KBM-7 (cell line): ENCODE results near the gene GPR89B.
"Not testable (repeated sequence)": the region's sequence is repeated elsewhere in the genome, so short reads cannot be mapped to it uniquely, and the experiment has no call there.

Experiments used
- DNase-seq: peaks from one replicate; pipeline ENCODE4 v3.0.0-alpha.2; 2015
- in situ Hi-C: fragments of 300-500 bp; cut with MboI; formaldehyde crosslinking; loops from 2 replicates; pipeline ENCODE4 v1.14.3; 2020; ENCODE audit warnings: low sequenced_read_pairs, low pct_unique_long_range_greater_than_20kb, mixed read lengths

The GPR89B gene

DNA sequence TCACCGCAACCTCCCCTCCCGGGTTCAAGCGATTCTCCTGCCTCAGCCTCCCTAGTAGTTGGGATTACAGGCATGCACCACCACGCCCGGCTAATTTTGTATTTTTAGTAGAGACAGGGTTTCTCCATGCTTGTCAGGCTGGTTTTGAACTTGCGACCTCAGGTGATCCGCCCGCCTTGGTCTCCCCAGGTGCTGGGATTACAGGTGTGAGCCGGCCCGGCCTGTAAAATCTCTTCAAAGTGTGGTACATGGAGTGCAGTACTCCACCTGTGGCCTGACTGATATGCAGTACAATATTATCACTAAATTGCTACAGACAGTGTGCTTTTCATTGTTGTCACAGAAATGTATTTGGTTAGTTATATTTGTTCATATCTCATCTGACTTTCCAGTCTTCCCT is 531 bp upstream of the GPR89B start:
- in situ Hi-C loops, DNase-seq: not testable (repeated sequence)

- DNase-seq, in situ Hi-C loops: not testable (repeated sequence)
Measured at GRCh38 chr1:147931137-147931536, 2.9 kb downstream of the GPR89B start.

DNA sequence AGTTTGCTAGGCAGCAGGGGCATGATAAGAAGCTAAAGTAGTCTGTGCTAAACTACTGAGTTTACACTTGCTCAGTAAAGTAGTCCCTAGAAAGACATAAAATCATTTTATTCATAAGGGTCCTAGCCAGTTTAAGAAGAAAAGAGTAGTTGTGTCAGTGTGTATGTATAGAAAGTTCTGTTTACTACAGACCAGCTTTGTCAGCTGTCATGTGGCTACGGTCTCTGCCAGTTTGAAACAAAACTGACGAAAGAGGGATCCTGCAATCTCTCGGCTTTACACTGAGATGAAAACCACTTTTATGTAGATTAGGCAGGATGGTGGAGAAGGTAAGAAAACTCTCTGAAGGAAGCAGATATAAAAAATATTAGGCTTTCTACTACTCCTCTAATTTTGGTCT is 7.1 kb downstream of the GPR89B start:
- in situ Hi-C loops = not testable (repeated sequence)

DNA sequence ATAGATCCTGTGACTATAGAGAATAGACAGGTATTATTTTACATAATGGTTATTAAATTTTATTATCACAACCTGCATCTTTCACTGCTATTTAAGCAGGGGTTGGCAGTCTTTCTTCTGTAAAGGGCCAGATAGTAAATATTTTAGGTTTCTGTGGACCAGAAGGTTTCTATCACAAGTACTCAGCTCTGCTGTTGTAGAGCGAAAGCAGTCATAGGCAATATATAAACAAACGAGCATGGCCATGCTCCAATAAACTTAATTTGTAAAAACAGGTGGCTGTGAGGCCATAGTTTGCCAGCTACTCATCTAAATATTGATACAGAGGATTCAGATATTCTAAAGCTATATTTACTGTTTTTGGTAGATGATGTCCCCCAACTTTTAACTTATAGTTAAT is 12.2 kb downstream of the GPR89B start:
- DNase-seq, in situ Hi-C loops: not testable (repeated sequence)

More for the DNA sequence above, 7.1 kb downstream of the GPR89B start:
- DNase-seq = not testable (repeated sequence)

DNA sequence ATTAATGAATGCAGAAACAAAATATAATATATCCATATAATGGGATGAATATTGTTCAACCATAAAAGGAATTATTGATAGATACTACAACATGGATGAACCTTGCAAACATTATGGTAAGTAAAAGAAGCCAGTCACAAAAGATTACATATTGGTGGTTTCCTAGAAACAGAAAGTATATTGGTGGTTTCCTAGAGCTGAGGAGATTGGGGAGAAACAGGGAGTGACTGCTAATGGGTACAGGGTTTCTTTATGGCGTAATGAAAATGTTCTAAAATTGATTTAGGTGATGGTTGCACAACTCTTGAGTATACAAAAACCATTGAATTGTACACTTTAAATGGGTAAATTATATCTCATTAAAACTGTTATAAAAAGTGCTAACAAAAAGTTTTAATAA is 14.3 kb downstream of the GPR89B start:
- DNase-seq, in situ Hi-C loops: not testable (repeated sequence)

GRCh38 chr1:147949517-147949916 is 21.3 kb downstream of the GPR89B start:
- in situ Hi-C loops, DNase-seq: not testable (repeated sequence)

DNA sequence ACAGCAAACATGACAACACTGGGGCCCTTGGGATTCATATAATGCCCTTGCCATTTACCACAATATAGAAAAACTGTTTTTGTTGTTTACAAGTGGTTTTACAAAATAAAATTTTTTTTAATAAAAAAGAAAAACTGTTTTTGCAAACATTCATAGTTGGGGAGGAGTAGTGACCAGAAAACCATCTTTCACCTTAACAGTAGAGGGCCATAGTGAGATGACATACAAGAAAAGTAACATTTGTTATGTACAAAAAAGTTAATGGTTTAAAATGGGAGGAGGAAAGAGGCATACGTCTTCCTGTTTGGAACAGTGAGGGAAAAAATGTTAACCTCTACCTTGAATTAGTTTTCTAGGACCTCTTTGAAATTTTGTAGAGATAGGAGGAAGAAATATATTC is 30.7 kb downstream of the GPR89B start:
- in situ Hi-C loops, DNase-seq: not testable (repeated sequence)

GRCh38 chr1:147959680-147960079 is 31.5 kb downstream of the GPR89B start:
- DNase-seq, in situ Hi-C loops: not testable (repeated sequence)

DNA sequence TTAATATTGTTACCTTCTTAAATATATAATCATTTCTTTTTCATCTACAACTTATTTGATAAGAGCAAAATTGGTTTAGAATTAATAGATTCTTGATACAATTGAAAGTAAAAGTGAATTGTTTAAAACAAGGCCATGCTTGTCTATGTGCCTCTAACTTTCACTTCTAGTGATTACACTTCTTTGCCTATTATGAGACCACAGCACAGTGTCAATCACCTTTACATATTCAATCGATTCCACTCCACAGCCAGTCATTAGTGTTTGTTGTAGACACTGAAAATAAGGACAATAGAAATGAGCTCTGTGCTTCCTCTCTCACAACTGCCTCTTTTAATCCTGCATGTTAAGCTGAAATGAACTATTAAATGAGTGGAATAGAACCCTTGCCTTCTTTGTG is 36.4 kb downstream of the GPR89B start:
- DNase-seq, in situ Hi-C loops: not testable (repeated sequence)

DNA sequence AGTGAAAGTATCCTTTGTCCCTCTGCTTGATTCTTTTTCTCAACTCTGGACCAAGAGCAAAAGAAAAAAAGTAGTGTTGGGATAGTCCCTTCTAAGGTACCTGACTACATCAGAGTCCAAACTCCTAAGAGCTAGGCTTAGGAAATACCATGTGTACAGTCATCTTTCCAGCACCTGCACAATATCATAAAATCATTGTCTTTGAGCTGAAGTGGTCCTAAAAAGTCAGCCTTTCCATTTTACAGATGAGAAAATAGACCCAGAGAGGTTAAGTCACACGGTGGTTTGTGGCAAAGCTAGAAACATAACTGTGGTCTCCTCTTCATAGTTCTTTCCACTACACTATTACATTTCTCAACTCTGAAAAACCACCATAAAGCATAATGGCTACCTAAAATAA is 38.4 kb downstream of the GPR89B start:
- in situ Hi-C loops, DNase-seq: not testable (repeated sequence)

- in situ Hi-C loops, DNase-seq: not testable (repeated sequence)
Measured at GRCh38 chr1:147978896-147979651, 50.9 kb downstream of the GPR89B start.

- DNase-seq, in situ Hi-C loops: not testable (repeated sequence)
Measured at GRCh38 chr1:147985374-147985773, 57.2 kb downstream of the GPR89B start.

DNA sequence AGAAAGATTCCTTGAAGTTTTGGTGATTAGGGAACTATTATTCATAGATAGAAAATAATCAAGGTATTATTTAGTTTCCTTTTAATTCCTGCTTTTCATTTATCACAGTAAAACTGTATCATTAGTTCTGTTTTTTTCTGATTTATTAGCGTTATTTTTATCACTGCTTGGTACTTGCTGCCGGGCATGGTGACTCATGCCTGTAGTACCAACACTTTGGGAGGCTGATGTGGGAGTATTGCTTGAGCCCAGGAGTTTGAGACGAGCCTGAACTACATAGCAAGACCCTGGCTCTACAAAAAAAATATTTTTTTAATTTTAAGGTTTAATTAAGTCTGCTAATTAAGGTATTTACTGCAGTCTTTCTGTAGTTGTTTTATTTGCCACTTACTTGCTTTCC is 59.7 kb downstream of the GPR89B start:
- in situ Hi-C loops, DNase-seq: not testable (repeated sequence)

DNA sequence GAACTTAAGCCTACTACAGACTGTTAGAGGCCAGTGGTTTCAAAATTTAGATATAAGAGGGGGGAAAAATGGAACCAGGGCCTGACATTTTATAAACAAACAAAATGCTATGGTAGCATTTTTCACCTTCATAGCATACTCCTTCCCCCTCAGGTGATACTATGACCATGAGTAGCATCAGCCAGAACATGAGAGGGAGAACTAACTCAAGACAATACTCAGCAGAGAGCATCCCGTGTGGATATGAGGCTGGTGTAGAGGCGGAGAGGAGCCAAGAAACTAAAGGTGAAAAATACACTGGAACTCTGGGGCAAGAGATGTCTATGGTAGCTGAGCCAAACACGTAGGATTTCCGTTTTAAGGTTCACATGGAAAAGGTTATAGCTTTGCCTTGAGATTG is 64.7 kb downstream of the GPR89B start:
- DNase-seq, in situ Hi-C loops: not testable (repeated sequence)

DNA sequence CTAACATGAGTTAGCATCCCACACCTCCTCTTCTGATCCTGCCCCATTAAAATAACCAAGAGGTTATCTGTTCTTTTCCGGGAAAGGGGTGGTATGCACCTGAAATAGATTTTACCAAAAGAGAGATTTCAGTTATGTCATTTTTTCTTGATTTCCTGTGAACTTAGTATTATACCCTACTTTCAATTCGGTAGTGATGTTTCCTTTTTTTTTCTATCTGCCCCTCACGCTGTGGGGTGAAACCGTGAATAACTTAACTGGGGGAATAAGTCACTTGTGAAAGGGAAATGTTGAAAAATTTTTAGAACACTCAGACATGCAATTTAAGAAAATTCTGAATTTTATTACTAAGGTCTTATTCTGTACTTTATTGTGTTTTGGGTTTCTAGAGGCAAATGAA is 65.2 kb downstream of the GPR89B start:
- DNase-seq, in situ Hi-C loops: not testable (repeated sequence)

DNA sequence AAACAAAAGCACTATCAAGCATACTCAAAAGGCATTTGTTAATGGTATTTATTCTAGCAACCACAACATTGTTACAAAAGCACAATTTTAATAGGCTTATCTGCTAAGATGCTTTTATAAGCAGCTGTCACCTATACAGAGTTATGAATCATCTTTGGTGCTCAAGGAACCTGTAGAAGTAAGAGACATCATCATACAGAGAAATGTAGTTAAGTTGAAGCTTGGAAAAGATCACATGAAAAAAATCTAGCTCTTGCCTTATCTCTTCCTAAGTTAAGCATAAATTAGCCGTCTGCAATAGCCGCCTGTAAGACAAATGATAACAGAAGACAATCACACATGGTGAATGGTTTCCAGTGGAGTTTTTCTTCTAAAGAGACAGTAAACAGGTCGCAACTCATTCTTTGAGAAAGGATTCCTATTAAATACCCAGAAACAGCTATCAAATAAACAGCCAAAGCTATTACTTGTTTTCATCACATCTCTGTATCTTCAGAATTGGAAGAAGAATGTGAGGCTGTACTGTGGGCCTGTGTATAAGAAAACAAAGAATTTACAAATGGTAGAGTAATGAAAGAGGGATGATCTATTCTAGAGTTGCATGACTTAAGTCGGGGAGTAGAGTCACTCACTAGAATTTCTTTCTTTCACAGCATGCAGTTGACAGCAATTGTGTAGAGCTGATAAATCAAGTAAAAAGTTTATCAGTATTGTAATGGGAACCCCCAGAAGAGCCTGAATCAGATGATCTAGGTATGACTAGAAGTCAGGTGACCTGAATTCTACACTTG is 65.8 kb downstream of the GPR89B start:
- in situ Hi-C loops = not testable (repeated sequence)

GRCh38 chr1:147996088-147996487 is 67.9 kb downstream of the GPR89B start:
- not testable (repeated sequence) for DNase-seq

More for the DNA sequence above, 65.8 kb downstream of the GPR89B start:
- DNase-seq = not testable (repeated sequence)

DNA sequence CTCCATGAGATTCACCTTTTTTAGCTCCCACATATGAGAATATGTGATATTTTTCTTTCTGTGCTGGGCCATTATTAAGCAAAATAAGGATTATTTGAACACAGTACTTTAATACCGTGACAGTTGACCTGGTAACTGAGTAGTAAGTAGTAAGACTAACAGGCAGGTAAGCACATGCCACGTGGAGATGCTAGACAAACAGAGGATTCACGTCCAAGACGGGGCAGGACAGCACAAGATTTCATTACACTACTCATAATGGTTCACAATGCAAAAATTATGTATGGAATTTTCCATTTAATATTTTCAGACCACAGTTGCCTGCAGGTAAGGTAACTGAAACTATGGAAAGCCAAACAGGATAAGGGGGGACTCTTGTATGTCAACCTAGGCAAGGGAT is 79.5 kb downstream of the GPR89B start:
- in situ Hi-C loops = not testable (repeated sequence)

More at GRCh38 chr1:147996088-147996487, 67.9 kb downstream of the GPR89B start:
- in situ Hi-C loops = not testable (repeated sequence)

GRCh38 chr1:148010527-148010926 is 82.3 kb downstream of the GPR89B start:
- in situ Hi-C loops = no loop called here
- no peak for DNase-seq

More for the DNA sequence above, 79.5 kb downstream of the GPR89B start:
- not testable (repeated sequence) for DNase-seq
